ENCODE measurements around the gene C3orf70. TPM values are rescaled to one million over a fixed set of nuclear protein-coding genes. Genes with fewer than 3 reads are reported as not detected.

The C3orf70 gene
- total RNA-seq, 1 experiment from 2014 or later: 0.12 TPM

DNA sequence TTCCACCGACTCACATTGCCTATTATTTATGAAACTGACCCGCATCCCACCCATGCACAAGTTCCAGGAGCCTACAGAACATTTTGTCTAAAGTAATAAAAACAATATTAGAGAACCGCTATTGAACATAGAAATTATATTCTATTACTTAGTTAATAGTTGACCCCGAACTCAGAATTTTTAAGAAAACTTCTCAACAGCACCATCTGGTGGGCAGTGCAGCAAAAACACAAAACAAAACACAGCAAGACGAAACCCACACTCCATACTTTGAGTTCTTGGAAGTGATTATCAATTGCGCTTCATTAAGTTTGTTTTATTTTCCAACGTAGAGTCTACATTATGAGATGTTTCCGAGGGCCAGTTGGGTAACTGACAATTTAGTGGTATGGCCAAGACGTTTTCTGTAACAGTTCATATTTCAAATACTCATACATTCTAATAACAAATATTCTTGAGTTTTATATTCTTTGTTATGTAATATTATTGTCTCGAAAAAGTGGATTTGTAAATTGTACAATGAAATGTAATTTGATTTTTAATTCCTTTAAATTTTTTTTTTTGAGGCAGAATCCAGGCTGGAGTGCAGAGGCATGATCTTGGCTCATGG, 24.0 kb upstream of the C3orf70 start:
- Mint-ChIP-seq H3K4me1 (ENCODE audit: low read depth, unreplicated experiment) (peaks cover 16% of the 10 kb centered on the region), H3K27me3 (ENCODE audit: unreplicated experiment) (no peaks in the 10 kb centered on the region), H3K9me3 (ENCODE audit: low read depth, unreplicated experiment) (no peaks in the 10 kb centered on the region), H3K4me3 (ENCODE audit: low read depth, unreplicated experiment) (no peak overlapping the region), H3K36me3 (ENCODE audit: insufficient read depth, unreplicated experiment) (no peaks in the 10 kb centered on the region), H3K27ac (ENCODE audit: unreplicated experiment) (no peak overlapping the region)
- BruUV-seq (replicated peaks): no TSS peak
- intact Hi-C loops (cut with micrococcal nuclease; ENCODE audit: unreplicated experiment): loop anchor here (1.0 to 10.0 kb wide), 2 partner anchors 212 to 302 kb away; no protein-coding TSS in a partner anchor
- TF ChIP-seq, protein P1, sequence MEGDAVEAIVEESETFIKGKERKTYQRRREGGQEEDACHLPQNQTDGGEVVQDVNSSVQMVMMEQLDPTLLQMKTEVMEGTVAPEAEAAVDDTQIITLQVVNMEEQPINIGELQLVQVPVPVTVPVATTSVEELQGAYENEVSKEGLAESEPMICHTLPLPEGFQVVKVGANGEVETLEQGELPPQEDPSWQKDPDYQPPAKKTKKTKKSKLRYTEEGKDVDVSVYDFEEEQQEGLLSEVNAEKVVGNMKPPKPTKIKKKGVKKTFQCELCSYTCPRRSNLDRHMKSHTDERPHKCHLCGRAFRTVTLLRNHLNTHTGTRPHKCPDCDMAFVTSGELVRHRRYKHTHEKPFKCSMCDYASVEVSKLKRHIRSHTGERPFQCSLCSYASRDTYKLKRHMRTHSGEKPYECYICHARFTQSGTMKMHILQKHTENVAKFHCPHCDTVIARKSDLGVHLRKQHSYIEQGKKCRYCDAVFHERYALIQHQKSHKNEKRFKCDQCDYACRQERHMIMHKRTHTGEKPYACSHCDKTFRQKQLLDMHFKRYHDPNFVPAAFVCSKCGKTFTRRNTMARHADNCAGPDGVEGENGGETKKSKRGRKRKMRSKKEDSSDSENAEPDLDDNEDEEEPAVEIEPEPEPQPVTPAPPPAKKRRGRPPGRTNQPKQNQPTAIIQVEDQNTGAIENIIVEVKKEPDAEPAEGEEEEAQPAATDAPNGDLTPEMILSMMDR (IDR thresholded peaks at IDR 0.05; ENCODE audit: unreplicated experiment): peak; percentile 89
- DNase-seq: peak; percentile 66
- CTCF ChIA-PET: interaction anchor here (0.6 to 1.6 kb wide), 5 partner anchors 107 to 302 kb away, joined by 3 to 7 read pairs (median 4); no protein-coding TSS in a partner anchor

DNA sequence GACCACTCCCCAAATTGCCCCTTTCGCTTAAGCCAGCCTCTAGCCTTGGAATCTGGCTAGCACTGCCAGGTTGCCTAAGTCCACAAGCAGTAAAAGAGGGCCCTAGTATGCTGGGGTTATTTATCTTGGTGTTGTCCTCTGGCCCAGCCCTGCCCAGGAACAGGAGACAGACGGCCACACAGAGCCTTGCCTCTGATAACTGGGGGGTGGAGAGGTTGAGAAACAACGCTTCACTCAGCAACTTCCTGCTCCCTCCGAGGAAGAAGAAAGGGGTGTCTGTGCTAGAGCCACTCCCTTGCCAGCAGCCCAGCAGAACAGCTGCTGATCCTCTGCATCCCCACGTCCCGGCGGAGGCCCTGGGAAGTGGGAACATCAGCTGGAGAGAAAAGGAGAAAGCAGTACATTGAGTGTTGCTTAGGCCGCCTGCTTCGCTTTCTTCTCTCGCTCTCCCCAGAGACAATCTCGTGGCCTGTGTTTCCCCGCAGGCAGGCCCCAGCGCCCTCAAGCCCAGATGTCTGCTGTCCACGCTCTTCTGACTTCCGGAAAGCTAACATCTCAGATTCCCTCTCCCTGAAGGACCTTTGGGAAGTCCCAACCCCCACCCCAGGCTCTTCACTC, 22.6 kb upstream of the C3orf70 start:
- Mint-ChIP-seq H3K36me3 (ENCODE audit: insufficient read depth, unreplicated experiment) (no peaks in the 10 kb centered on the region), H3K27ac (ENCODE audit: unreplicated experiment) (no peak overlapping the region), H3K9me3 (ENCODE audit: low read depth, unreplicated experiment) (no peaks in the 10 kb centered on the region), H3K4me1 (ENCODE audit: low read depth, unreplicated experiment) (peaks cover 19% of the 10 kb centered on the region), H3K27me3 (ENCODE audit: unreplicated experiment) (no peaks in the 10 kb centered on the region), H3K4me3 (ENCODE audit: low read depth, unreplicated experiment) (peak overlapping the region; percentile 12)
- intact Hi-C loops (cut with micrococcal nuclease; ENCODE audit: unreplicated experiment): loop anchor here (10.0 kb wide), 1 partner anchor 211 kb away; no protein-coding TSS in a partner anchor
- TF ChIP-seq, protein P1 (IDR thresholded peaks at IDR 0.05; ENCODE audit: unreplicated experiment): no peak
- BruUV-seq (replicated peaks): no TSS peak
- CTCF ChIA-PET: interaction anchor here (1.2 to 1.6 kb wide), 3 partner anchors 10 to 301 kb away, joined by 6 to 7 read pairs (median 7); no protein-coding TSS in a partner anchor
- peak; percentile 71 for DNase-seq

DNA sequence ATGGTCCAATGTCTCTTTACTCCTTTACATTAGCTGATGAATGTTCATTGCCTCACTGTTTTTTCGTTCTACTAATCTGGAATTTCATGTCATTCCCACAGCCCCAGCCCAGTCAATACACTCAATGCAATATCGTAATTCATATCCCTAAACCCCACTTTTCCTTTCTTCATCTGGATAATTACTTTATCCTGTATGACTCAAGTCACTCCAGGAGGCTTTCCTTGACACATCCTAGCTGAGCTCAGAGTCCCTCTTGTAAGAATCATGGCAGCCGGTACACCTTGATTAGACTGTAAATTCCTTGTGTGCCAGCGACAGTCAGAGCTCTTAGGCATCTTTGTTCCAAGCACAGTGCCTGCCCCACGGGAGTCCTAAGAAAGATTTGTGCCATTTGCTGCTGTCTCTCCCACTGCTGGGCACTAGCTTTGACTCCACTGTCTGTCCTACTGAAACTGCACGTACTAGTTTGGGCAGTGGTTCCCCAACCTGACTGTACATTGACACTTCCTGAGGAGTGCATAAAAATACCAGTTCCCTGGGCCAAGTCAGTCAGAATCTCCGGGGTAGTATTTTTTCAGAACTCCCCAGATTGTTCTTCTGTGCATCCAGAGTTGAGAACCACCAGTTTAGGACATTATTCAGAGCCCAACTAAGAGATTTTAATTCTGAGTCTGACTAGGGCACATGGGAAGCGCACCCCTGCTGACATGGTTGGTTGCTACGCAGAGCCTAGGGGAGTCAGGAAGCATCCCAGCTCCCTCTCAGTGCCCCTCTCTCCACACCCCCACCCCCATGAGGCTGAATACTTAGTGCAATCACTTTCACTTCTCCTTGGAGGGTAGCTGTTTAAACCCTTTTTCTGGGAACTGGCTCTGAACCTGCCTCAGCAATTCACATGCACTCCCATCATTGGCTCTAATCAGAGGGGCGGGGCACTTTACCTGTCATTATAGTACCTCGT, 19.5 kb upstream of the C3orf70 start:
- intact Hi-C loops (cut with micrococcal nuclease; ENCODE audit: unreplicated experiment): loop anchor here (10.0 kb wide), 1 partner anchor 208 kb away; no protein-coding TSS in a partner anchor
- no TSS peak for BruUV-seq (replicated peaks)
- Mint-ChIP-seq H3K9me3 (ENCODE audit: low read depth, unreplicated experiment) (no peaks in the 10 kb centered on the region), H3K27ac (ENCODE audit: unreplicated experiment) (no peak overlapping the region), H3K36me3 (ENCODE audit: insufficient read depth, unreplicated experiment) (no peaks in the 10 kb centered on the region), H3K27me3 (ENCODE audit: unreplicated experiment) (no peaks in the 10 kb centered on the region), H3K4me3 (ENCODE audit: low read depth, unreplicated experiment) (no peak overlapping the region), H3K4me1 (ENCODE audit: low read depth, unreplicated experiment) (peaks cover 19% of the 10 kb centered on the region)
- CTCF ChIA-PET: interaction anchor here (0.8 to 1.4 kb wide), 4 partner anchors 8 to 32 kb away, joined by 3 to 5 read pairs (median 4); no protein-coding TSS in a partner anchor
- TF ChIP-seq, protein P1 (IDR thresholded peaks at IDR 0.05; ENCODE audit: unreplicated experiment): no peak
- DNase-seq: no peak
